VCaP (cell line): ENCODE data around the gene FAR1.

Experiments used
- H3K27ac ChIP-seq: fragments of 450-650 bp; 2 replicates; pipeline ENCODE4 v1.5.1; 2017
- CTCF ChIP-seq: fragments of 450-650 bp; conservative IDR thresholded peaks from 2 replicates; pipeline ENCODE4 v1.5.1; 2017; ENCODE audit warnings: mild to moderate bottlenecking, moderate library complexity

FAR1 gene

DNA sequence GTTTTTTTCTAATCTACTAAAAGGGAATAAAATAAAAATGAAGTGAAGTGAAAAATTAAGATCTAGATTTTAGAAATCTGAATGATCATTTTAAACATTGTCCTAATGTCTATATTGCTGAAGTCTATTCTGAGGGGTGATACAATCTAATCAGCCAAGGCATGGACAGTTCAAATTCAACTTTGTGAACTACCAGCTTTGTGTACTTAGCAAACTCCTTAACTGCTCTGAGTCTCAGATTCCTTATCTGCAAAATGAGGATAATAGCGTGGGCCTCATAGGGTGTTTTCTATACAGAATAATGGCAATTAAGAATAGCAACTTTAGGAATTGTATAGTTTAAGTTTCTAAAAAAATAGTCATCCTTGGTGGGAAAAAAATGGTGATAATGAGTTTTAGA lies 31.4 kb downstream of the FAR1 start:
- TF ChIP-seq CTCF: no peak
- no peak overlapping the region for H3K27ac ChIP-seq

- no peak overlapping the region for H3K27ac ChIP-seq
- TF ChIP-seq CTCF: 0 out of 2 replicates have a peak, but pooled peaks have one; percentile 27
Measured at GRCh38 chr11:13701506-13701905, 33.0 kb downstream of the FAR1 start.

DNA sequence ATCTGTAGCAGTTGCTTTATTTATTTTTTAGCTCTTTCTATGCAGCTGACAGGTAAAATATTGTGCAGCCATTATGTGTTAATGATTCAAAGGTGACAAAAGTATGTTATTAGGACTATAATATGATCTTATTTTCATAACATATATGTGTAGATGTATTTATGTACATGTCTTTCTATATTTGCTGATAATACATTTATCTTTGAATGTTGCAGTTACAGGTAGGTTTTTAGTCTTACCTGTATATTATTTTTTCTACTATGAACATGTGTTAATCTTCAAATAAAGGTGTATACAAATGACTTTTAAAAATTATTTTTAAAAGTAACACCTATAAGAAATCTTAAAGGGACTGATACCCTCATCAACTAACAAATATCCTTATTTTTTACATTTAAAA lies 33.6 kb downstream of the FAR1 start:
- no peak overlapping the region for H3K27ac ChIP-seq
- TF ChIP-seq CTCF: no peak

GRCh38 chr11:13705710-13706109 lies 37.2 kb downstream of the FAR1 start:
- TF ChIP-seq CTCF: no peak
- no peak overlapping the region for H3K27ac ChIP-seq

- no peak for TF ChIP-seq CTCF
Measured at GRCh38 chr11:13713982-13714381, 45.5 kb downstream of the FAR1 start.

DNA sequence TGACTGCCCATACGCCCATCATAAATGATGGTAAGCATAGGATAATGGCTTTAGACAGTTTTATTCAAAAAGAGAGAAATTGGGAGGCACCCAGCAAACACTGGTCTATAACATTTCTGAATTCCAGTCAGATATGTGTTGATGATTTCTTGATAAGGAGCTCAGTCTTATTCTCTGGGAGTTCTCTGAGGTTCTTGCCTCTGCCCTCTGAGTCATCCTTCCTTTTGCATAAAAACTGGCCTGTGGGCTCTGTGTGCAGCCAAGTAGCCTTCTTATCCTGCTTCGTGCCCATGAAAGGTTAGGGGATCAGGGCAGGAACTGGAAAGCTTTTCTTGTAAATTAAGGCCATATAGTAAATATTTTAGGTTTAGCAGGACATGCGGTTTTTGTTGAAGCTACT lies 48.9 kb downstream of the FAR1 start:
- TF ChIP-seq CTCF: no peak
- no peak overlapping the region for H3K27ac ChIP-seq

More at GRCh38 chr11:13713982-13714381, 45.5 kb downstream of the FAR1 start:
- no peak overlapping the region for H3K27ac ChIP-seq

- no peak overlapping the region for H3K27ac ChIP-seq
- no peak for TF ChIP-seq CTCF
Measured at GRCh38 chr11:13718394-13718793, 49.9 kb downstream of the FAR1 start.

DNA sequence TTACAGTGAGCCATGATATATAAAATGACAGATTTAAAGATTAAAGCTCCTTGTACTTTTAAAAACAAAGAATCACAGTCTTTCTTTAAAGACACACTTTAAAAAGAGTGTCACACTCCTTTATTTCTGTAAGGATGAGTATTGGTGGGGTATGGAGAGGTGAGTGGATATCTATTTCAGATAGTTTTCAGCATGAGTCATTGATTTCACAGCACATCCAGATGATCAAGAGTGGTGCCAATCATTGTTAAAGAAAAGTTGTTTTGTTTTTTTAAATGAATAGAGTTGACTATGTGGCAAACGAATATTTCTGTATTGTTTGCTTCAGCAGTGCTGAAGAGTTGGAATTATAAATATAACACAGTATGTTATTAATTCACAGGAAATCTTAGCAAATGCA lies 52.5 kb downstream of the FAR1 start:
- H3K27ac ChIP-seq: no peak overlapping the region
- TF ChIP-seq CTCF: no peak
